Coronary artery (tissue), 2 donors: Measurements from ENCODE around the gene R3HDML.

Experiments used
- DNase-seq: peaks from one replicate; pipeline ENCODE4 v3.0.0-alpha.2; 2017; ENCODE audit warnings: low spot score
- H3K27ac ChIP-seq, 2 donors: fragments of 200-600 bp; sonication (generic); one replicate each; pipeline ENCODE4 v1.5.1; 2016 to 2019
- H3K4me3 ChIP-seq: fragments of 200-600 bp; sonication (generic); 2 replicates; pipeline ENCODE4 v1.5.1; 2016; ENCODE audit warnings: mild to moderate bottlenecking, moderate library complexity
- TF ChIP-seq, protein P1 (sequence below): fragments of 200-600 bp; sonication (generic); IDR thresholded peaks from one replicate; pipeline ENCODE4 v1.5.1; 2019; ENCODE audit warnings: antibody characterized with exemption

The R3HDML gene

GRCh38 chr20:44355498-44356352 lies 18.9 kb downstream of the R3HDML start, which contains the start of gene HNF4A:
Gene HNF4A (plus strand): TSS chr20:44355699. CDS start chr20:44355805, 106 bp downstream.
- TF ChIP-seq, protein P1, sequence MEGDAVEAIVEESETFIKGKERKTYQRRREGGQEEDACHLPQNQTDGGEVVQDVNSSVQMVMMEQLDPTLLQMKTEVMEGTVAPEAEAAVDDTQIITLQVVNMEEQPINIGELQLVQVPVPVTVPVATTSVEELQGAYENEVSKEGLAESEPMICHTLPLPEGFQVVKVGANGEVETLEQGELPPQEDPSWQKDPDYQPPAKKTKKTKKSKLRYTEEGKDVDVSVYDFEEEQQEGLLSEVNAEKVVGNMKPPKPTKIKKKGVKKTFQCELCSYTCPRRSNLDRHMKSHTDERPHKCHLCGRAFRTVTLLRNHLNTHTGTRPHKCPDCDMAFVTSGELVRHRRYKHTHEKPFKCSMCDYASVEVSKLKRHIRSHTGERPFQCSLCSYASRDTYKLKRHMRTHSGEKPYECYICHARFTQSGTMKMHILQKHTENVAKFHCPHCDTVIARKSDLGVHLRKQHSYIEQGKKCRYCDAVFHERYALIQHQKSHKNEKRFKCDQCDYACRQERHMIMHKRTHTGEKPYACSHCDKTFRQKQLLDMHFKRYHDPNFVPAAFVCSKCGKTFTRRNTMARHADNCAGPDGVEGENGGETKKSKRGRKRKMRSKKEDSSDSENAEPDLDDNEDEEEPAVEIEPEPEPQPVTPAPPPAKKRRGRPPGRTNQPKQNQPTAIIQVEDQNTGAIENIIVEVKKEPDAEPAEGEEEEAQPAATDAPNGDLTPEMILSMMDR: no peak
- no peak for DNase-seq
- no peak within 1 kb of the TSS for H3K27ac ChIP-seq
- H3K4me3 ChIP-seq: no peak within 1 kb of the TSS

DNA sequence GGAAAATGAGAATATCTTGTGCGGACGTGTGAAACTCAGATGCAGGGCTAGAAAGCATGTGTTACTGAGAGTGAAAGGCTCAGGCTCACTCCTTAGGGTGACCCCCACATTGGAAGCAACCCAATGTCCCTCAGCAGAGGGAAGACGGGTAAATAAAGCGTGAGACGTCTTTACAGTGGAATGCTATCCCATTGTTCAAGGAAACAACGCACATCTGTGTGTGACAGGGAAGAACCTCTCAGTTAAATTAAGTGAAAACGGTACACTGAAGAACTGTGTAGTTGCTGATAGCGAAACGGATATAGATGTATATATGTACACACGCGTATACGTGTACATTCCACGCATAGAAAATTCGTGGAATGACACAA lies 19.5 kb downstream of the R3HDML start:
- no peak overlapping the region for H3K4me3 ChIP-seq
- H3K27ac ChIP-seq: no peak overlapping the region
- DNase-seq: no peak
- TF ChIP-seq, protein P1: no peak

DNA sequence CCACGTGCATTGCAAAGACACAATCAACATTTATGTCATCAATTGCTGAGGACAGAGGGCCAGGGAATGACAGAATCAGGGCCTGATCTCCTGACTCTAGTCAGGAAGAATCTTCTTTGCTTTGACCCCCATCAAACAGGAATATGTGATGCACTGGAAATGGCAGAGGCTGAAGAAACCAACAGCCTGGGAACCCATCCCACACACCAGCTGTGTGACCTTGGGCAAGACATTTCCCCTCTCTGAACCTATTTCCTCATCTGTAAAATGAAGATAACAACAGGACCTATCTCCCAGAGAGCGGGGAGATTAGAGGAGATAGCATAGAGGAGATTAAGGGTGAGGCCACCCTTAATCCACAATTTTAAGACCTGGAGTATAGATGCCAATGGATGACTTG lies 20.2 kb downstream of the R3HDML start:
- TF ChIP-seq, protein P1: no peak
- DNase-seq: no peak
- Histone ChIP-seq H3K4me3 (no peak overlapping the region), H3K27ac (no peak overlapping the region)

GRCh38 chr20:44357555-44358125 lies 20.8 kb downstream of the R3HDML start:
- no peak overlapping the region for H3K4me3 ChIP-seq
- H3K27ac ChIP-seq: no peak overlapping the region
- TF ChIP-seq, protein P1: no peak
- DNase-seq: no peak

- TF ChIP-seq, protein P1: no peak
- H3K27ac ChIP-seq: no peak overlapping the region
- DNase-seq: no peak
- no peak overlapping the region for H3K4me3 ChIP-seq
Observed at GRCh38 chr20:44358776-44359175, 21.9 kb downstream of the R3HDML start.

DNA sequence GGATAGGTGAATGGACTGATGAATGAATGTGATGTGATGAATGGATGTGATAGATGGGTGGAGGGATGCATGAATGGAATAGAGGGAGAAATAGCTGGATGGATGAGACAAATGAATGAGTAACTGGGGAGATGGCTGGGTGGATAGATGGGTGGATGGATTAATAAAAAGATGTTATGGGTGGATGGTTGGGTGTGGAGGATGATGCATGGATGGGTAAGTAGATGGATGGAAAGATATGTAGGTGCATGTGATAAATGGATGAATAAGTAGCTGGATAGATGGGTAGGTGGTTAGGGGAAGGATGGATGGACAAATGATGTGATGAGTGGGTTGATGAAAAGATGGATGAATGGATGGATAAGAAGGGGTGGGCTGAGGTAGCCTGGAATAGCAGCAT lies 23.4 kb downstream of the R3HDML start:
- TF ChIP-seq, protein P1: no peak
- DNase-seq: no peak
- H3K27ac ChIP-seq: no peak overlapping the region
- H3K4me3 ChIP-seq: no peak overlapping the region

DNA sequence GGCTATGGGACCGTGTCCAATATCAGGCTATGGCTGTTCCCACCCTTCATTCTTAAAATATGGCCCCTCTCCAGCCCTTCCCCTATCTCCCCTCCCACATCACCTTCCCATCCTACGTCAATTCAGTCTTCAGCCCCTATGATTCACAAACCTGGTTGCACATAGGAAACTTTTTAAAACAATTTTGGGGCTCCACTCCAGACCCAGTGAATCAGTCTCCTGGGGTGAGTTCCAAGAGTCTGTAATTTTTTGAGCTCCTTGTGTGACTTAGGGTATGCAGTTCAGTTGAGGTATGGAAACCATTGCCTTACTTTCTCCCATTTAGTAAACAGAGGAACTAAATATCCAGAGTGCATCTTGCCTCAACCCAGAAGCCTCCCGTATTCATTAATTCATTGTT lies 24.2 kb downstream of the R3HDML start:
- TF ChIP-seq, protein P1: no peak
- DNase-seq: no peak
- H3K27ac ChIP-seq: no peak overlapping the region
- no peak overlapping the region for H3K4me3 ChIP-seq
